ENCODE results near the gene CCRL2.
"Not testable (repeated sequence)": the region's sequence is repeated elsewhere in the genome, so short reads cannot be mapped to it uniquely, and the experiment has no call there.

The CCRL2 gene

DNA sequence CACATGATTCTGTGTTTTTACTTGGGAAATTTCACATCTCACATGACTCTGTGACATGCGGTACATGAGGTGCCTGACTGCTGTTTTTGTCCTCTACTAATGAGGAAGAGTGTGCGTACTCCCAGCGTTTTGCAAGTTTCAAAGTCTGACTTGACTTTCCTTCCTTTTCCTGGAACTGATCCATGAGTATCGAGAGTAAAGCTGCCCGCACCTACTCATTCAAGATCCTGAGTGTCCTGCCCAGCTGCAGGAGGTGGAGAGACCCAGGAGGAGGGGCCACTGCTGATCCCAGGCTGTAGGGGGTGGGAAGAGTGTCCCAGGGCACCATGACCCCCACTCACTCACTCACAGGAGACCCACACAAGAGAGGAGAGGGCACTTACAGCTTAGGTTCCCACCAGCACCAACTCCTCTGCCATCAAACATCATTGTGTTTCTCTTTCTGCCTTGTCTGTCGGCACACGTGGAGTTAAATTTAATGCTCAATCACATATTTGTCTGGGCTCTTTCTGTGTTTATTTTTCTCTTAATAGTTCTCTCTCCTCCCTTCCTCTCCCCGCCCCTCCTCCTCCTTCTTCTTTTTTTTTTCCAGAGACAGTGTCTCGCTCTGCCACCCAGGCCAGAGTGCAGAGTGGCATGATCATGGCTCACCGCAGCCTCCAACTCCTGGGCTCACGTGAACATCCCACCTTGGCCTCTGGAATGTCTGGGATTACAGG is 1.6 kb upstream of the CCRL2 start:
- DNase-seq (ENCODE audit: low read depth in 3 of 3), result no peak

DNA sequence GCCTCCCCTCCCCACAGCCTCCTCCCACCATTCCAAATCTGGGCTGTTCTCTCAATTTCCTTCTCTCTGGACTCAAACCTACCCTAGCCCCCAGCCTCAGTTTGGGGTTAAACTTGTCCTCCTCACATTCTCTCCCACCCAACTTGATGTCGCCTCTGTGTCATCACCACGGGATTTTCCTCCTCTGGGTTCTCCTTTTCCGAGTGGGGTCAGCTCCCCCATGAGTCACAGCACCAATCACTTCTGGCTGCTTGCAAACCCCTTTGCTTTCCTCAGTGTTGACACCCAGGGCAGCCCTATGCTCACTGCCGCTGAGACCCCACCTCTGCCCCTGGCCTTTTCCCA is 644 bp upstream of the CCRL2 start:
- DNase-seq (ENCODE audit: low read depth in 3 of 3), result no peak

DNA sequence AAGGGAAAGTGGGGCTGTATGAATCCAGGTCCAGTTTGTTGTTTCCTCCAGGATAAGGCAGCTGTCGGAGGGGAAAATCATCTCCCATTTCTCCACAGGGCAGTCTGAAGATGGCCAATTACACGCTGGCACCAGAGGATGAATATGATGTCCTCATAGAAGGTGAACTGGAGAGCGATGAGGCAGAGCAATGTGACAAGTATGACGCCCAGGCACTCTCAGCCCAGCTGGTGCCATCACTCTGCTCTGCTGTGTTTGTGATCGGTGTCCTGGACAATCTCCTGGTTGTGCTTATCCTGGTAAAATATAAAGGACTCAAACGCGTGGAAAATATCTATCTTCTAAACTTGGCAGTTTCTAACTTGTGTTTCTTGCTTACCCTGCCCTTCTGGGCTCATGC is 911 bp downstream of the CCRL2 start:
- DNase-seq (ENCODE audit: low read depth in 3 of 3), result no peak

- DNase-seq (ENCODE audit: low read depth in 3 of 3), result no peak
Observed at GRCh38 chr3:46408853-46409252, 1.8 kb downstream of the CCRL2 start.

- no peak for DNase-seq (ENCODE audit: low read depth in 3 of 3)
Observed at GRCh38 chr3:46409739-46410489, 2.9 kb downstream of the CCRL2 start.

GRCh38 chr3:46410669-46411068 is 3.6 kb downstream of the CCRL2 start:
- DNase-seq (ENCODE audit: low read depth in 3 of 3), result no peak

DNA sequence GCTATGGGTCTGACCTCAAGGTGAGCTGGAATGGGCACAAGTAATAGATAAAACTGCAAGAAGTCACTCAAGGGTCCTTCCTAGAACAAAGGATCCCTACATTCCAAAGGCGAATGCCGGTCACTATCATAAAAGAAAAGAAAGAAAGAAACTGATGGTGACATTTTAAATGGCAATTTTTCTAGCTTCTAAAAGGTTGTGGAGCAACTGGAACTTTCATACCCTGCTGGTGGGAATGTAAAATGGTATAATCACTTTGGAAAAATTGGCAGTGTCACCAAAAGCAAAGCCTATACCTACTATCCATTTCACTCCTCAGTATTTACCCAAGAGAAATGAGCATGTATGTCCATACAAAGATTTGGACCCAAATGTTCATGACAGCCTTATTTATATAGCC is 4.2 kb downstream of the CCRL2 start:
- DNase-seq (ENCODE audit: low read depth in 3 of 3), result no peak

- no peak for DNase-seq (ENCODE audit: low read depth in 3 of 3)
Observed at GRCh38 chr3:46412786-46413298, 5.8 kb downstream of the CCRL2 start.

DNA sequence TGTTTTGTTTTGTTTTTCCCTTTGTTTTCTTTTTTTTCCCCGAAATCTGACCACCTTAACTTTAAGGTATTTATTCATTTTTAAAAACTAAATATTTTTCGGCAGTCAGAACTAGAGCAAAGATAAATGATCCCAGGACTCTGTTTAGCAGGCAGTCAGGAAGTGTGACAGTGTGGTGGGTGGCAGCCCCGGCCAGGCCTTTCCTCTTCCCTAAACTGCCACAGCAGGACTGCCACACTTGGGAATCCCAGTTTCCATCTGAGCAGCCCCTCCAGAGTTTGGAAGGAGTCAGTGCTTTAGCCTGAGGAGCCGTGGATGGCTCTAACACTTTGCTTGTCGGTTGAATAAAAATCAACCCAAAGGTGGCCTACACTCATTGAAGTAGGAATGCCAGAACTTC is 6.9 kb downstream of the CCRL2 start:
- no peak for DNase-seq (ENCODE audit: low read depth in 3 of 3)

GRCh38 chr3:46414739-46415138 is 7.7 kb downstream of the CCRL2 start:
- DNase-seq (ENCODE audit: low read depth in 3 of 3), result no peak

DNA sequence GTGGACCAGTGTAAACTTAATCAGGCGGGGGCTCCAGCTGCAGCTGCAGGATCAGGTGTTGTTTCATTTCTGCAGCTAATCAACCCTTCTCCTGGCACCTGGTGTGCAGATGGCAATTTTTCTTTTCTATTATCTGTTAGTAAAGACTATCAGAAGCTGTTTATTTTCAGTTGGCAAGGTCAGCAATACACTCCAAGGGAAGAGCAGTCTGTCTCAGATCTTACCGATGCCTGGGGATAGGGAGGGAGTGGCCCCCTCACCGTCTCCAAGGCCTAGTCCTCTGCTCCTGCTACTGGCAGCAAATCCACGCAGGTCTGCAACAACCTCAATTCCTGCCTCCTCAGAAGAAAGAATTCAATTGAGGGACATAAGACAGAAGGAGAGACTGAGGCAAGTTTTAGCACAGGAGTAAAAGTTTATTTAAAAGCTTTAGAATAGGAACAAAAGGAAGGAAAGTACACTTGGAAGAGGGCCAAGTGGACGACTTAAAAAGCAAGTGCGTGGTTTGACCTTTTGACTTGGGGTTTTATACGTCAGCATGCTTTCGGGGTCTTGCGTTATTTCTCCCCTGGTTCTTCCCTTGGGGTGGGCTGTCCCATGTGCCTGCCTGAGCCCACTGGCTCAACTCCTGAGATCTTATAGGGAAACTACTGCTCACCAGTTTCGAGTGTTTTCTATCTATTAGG is 9.2 kb downstream of the CCRL2 start:
- no peak for DNase-seq (ENCODE audit: low read depth in 3 of 3)

- DNase-seq (ENCODE audit: low read depth in 3 of 3), result no peak
Observed at GRCh38 chr3:46416811-46417510, 9.9 kb downstream of the CCRL2 start.

DNA sequence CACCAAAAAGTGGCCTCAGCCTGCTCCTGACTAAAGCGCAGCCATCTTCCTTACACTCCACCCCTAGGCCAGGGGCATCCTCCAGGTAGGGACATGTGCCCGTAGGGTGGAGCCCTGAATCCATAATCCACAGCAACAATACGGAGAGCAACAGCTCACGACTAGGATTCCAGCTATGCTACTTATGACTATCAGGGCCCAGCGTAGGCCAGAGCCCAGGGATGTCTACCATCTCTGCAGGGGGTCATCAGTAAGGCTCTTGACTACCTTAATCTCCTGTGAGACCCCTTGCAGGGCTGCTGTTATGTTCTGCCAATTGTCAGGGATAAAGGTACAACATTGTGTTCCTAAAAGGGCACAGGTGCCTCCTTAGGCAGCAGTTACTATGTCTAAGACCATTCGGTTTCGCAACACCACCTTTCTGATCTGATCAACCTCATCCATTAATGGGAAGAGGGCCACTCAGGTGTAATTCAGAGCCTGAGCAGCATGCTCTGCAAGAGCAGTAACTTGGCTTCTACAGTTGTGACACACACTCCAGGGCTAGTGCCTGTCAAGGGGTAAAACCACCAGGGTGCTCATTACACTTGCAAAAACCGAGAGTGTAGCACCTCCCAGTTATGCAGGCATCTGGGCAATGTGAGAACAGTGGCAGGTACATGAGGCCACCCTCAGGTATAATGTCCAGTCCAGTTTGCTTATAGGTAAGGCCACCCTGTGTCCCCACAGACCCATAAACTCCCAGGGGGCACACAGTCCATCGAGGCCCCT is 11.0 kb downstream of the CCRL2 start:
- DNase-seq (ENCODE audit: low read depth in 3 of 3), result no peak

GRCh38 chr3:46419816-46420215 is 12.8 kb downstream of the CCRL2 start:
- DNase-seq (ENCODE audit: low read depth in 3 of 3), result no peak

- no peak for DNase-seq (ENCODE audit: low read depth in 3 of 3)
Observed at GRCh38 chr3:46420931-46421330, 13.9 kb downstream of the CCRL2 start.

GRCh38 chr3:46422617-46423016 is 15.6 kb downstream of the CCRL2 start:
- no peak for DNase-seq (ENCODE audit: low read depth in 3 of 3)

- DNase-seq (ENCODE audit: low read depth in 3 of 3), result no peak
Observed at GRCh38 chr3:46423588-46423987, 16.5 kb downstream of the CCRL2 start.

DNA sequence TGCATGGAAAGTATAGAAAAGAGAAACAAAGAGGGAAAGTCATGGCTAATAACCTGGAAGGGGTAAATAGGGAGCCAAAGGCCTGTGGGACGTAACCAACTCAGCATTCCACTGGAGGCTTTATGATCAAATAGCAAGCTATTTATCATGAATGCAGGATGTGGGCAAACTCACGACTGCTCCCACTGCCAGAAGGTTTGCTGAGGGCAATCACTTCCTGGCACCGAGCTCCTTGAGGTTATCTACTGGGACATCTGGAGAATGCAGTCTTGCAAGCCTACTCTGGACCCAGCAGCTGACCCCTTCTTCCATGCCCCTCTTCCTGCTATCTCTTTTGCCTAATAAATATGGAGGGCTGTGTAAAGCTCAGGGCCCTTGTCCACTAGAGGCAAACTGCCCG is 19.4 kb downstream of the CCRL2 start:
- not testable (repeated sequence) for DNase-seq (ENCODE audit: low read depth in 3 of 3)

DNA sequence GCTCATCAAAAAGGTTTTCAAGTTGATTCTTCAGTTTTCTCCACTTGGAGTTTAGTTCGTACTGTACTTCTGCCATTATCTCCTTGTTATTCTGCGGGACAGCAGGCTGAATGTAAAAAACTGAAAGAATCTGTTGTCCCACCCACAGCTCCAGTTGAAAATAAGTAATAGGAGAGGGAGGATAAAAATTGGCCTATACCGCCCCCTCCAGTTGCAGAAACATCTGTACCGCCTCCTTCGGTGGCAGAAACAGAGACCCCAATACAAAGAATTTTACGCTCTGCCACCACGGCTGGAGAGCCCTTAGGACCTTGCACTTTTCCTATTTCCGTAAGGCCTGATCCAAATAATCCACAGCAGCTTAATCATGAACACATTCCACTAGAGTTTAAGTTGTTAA is 20.3 kb downstream of the CCRL2 start:
- DNase-seq (ENCODE audit: low read depth in 3 of 3), result not testable (repeated sequence)

- no peak for DNase-seq (ENCODE audit: low read depth in 3 of 3)
Observed at GRCh38 chr3:46427916-46428833, 21.1 kb downstream of the CCRL2 start.
